Measurements from ENCODE around the gene SPINK4.

The SPINK4 gene

GRCh38 chr9:33294670-33295432, 54.9 kb downstream of the SPINK4 start:
- DNase-seq, result no peak

DNA sequence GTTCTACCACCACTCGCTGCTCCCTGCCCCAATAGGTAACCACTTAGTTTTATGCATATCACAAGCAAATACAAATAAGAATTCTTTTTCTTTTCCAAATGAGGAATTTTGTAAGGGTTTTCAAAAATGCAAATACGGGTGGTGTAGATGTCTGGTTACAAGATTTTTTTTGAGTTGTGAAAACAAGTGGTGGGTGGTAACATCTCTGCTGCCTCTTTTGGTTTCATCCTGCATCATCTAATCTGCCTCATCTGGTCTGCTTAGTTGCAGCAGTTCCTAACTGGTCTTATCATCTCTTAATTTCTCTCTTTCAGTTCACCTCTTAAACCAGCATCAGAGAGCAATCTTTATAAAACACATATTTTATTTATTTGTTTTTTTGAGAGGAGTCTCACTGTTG, 55.6 kb downstream of the SPINK4 start:
- DNase-seq, result peak; percentile 60

DNA sequence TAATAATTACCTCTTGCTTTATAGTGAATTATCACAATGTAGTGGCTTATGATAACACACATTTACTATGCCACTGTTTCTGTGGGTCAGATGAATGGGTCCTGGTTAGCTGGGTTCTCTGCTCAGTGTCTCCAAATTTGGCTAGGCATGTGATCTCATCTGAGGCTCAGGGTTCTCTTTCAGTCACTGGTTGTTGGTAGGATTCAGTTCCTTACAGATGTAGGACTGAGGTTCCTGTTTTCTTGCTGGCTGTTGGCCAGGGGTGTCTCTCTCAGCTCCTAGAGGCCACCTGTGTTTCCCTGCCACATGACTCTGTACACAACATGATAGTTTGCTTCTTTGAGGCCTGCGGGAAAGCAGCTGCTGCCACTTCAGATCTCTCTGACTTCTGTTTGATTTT, 57.5 kb downstream of the SPINK4 start:
- no peak for DNase-seq

Data from activated CD4-positive, alpha-beta T cell treated with anti-CD3 and anti-CD28 coated beads, Interleukin-2, amount 50 U/mL, for 16 hours (primary cell).